ENCODE measurements around the gene BRD9.

GRCh38 chr5:855771-856530 lies 36.6 kb downstream of the BRD9 start:
- TF ChIP-seq GATA3 (IDR thresholded peaks at IDR 0.05; ENCODE audit: low read depth, low read length) (no peak), GATA2 (IDR thresholded peaks at IDR 0.05; ENCODE audit: low read depth, low read length) (no peak)

Data from SH-SY5Y (cell line).